GM18526 (cell line): ENCODE measurements around the gene PHYKPL.

Experiments
- POLR2A ChIP-seq: IDR thresholded peaks from 3 replicates; pipeline ENCODE4 v1.6.1; 2011; ENCODE audit not compliant: insufficient read length; ENCODE audit errors: extremely low read depth

The PHYKPL gene

DNA sequence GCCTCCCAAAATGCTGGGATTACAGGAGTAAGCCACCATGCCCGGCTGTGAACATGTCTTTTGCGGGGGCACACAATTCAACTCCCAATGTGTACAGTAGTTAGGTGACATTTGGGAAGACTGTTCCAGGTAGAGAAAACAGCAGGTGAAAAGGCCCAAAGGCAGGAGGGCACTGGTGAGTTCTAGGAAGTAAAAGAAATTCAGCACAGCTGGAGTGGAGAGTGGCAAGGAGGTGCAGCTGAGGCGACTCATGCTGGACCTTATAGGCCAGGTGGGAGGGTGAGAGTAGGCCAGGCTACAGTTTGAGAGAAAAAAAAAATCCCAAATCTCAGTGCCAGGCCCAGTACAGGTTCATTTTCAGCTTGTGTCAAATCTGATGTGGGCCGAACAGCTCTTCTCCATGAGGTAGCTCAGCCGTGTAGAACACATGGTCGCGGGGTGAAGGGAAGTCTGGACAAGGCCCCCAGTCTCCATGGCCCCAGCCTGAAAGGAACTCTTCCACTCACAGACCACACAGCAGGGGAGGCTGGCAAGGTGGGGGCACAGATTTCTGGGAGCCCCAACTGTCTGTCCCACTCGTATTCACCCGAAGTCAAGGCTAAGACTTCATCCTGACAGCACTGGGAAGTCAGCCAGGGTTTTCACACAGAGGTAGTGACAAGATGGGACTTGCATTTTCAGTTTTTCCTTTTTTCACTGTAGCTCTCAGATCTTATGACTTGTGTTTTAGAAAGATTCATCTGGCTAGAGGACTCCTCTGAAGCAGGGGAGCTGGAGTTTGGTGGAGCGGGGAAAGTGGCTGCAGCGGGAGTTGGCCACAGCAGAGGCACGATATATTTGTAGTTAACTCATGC, 32.8 kb downstream of the PHYKPL start:
- TF ChIP-seq POLR2A: no peak

DNA sequence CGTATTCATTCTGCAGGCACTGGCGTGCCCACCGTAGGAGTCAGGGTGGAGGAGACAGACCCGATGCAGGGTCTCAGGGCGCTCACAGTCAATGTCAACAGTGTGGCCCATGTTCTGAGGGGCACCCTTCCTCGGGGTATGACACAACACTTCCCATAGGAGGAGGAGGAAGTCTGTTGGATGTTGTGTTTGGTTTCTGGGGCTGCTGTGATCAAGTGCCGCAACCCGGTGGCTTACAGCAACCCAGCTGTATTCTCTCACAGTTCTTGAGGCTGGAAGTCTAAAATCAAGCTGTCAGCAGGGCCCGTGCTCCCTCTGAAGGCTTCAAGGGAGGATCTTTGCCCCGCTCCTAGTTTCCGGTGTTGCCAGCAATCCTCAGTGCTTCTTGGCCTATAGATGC, 33.9 kb downstream of the PHYKPL start:
- TF ChIP-seq POLR2A: no peak

DNA sequence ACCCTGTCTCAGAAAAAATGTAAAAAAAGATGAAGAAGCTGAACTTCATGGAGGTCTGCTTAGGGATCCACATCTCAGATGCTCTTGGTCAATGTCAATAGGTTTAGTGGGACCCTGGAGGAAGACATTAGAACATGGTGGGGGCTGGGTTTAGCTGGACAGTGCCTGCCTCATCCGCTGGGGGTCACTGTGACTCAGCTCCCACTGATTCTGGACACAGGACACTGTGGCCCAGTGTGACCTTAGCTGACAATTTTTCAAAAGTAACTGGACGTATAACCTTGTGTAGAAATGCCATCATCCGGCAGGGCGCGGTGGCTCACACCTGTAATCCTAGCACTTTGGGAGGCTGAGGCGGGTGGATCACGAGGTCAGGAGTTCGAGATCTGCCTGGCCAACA, 35.6 kb downstream of the PHYKPL start:
- no peak for TF ChIP-seq POLR2A

DNA sequence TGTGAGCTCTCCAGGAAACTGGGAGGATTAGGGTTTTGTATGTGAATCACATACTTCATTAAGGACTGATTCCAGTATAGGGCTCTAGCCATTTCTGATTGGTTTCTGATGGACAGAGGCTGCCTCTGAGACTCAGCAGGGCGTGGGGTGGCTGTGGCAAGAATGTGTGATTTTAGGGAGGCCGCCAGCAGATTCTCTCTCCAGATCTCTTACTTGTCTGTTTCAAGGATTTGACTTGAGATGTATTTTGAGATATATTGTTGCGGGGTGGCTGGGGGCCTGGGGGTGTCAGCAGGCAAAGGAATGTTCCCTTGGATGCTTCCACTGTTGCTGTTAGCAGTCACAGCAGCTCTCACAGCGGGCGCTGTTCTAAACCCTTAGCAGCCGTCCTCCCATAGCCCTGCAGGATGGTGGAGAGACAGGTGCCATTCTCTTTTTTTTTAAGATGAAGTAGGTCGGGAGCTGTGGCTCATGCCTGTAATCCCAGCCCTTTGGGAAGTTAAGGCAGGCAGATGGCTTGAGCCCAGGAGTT, 36.3 kb downstream of the PHYKPL start:
- TF ChIP-seq POLR2A: no peak

DNA sequence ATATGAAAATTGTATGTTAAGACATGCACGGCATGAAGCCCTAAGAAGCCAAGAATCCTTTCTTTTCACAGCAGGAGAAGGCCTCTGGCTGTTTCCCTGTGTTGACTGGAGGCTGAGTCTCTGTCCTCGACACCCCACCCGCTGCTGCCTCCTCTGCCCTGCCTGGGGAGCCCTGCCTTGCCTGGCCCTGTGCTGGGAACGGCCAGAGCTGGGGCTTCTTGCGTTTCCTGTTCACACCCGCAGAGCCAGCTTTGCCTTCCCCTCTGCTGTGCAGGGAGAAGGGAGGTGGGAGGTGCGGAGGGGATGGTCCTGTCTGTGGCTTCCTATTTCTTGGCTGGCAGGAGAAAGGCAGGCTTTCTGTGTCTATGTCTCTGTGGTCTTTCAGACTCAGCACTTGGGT, 38.6 kb downstream of the PHYKPL start:
- no peak for TF ChIP-seq POLR2A

DNA sequence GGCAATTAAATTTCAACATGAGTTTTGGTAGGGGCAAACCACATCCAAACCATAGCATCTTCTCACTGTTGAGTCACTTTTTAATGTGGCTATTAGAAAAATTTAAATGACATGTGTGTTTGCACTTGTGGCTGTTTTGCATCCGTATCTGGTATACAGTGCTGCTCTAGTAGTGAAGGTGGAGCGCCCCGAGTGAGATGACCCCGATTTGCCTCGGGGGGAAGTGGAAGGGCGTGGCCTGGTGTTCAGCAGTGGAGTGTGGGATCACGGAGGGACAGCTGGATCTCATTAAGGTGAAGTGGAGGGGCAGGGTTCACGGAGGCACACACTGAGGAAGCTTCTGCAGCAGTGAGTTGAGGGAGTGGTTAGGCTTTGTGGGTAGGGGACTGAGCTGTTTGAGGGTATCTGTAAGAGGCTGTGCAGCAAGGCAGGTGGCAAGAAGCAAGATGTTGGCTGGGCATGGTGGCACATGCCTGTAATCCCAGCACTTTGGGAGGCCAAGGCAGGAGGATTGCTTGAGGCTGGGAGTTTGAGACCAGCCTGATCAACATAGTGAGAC, 39.3 kb downstream of the PHYKPL start:
- TF ChIP-seq POLR2A: no peak

DNA sequence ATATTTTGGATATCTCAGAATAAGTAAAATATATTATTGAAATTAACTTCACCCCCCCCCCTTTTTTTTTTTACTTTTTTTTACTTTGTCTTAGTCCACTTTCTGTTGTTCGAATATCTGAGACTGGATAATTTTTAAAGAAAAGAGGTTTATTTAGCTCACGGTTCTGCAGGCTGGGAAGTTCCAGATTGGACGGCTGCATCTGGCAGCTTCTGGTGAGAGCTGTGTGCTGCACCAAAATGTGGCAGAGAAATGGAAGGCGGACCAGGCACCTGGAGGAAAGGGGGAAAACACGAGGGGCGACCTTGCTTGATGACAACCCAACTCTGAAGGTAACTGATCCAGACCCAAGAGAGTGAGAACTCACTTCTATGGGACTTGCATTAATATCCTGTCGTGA, 39.8 kb downstream of the PHYKPL start:
- no peak for TF ChIP-seq POLR2A

DNA sequence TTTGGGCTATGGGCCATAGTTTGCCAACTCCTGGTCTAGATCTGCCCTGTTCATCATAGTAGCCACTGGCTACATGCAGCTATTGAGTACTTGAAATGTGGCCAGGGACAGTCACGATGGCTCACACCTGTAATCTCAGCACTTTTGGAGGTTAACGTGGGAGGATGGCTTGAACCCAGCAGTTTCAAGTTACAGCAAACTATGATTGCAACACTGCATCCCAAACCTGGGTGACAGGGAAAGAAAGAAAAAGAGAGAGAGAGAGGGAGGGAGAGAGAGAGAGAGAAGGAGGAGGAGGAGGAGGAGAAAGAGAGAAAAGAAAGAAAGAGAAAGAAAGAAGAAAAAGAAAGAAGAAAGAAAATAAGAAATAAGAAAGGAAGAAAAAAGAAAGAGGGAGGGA, 40.4 kb downstream of the PHYKPL start:
- TF ChIP-seq POLR2A: no peak

DNA sequence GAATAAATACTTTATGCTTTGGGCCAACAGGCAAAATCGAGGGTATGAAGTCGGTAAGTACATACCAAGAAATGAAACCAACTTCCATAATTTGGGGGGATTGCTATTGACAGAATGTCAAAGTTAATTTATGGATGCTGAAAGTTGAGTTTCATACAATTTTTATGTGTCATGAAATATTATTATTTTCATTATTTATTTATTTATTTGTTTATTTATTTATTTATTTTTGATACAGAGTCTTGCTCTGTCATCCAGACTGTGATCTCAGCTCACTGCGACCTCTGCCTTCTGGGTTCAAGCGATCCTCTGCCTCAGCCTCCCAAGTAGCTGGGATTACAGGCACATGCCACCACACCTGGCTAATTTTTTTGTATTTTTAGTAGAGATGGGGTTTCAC, 40.9 kb downstream of the PHYKPL start:
- no peak for TF ChIP-seq POLR2A

DNA sequence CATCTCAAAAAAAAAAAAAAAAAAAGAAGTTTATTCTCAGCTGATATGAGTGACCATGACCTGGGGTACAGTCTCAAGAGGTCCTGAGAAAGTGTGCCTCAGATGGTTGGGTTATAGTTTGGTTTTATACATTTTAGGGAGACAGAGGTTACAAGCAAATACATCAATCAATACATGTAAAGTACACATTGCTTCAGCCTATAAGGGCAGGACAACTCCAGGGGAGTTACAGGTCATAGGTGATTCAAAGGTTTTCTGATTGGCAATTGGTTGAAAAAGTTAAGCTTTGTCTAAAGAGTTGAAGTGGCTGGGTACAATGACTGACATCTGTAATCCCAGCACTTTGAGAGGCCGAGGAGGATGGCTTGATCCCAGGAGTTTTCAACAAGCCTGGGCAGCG, 43.2 kb downstream of the PHYKPL start:
- TF ChIP-seq POLR2A: no peak

DNA sequence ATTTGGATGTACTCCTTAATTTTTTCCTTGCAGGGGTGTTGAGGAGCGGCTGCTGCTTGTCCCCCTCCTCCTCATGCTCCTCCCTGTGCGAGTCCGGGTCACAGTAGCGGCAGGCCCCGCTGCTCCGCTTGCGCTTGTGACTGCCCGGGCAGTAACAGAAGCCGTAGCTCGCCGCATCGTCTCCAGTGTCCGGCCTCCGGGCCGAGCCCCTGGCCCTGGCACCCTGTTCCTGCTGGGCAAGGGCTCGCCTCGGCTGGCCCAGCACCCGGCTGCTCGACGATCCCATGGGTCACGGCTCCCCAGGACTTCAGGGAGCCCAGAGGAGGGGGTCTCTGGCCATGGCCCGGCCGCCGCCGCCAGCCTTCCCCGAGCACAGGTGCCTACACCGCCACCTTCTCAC, 45.6 kb downstream of the PHYKPL start, which contains the start of gene GMCL2:
Gene GMCL2 (minus strand): TSS at position 358 of the 400 bp plus-strand sequence. CDS start 72 bp downstream, at position 286.
- TF ChIP-seq POLR2A: no peak

DNA sequence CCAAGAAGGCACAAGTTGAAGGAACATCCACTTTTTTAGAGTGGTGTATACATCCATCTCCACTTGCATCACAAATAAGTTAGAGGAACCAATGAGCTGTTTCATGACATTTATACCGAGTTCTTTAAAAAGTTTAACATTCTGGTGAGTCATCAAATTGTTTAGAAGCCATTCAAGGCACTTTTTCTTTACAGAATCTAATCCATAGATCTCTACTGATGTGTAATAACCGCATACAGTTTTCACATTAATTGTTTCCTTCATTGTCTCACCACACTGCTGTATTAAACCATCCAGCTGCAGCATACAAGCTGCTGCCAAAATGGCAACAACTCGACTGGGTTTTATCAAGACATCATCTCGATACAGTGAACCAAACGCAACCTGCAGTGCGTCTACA, 46.2 kb downstream of the PHYKPL start:
- TF ChIP-seq POLR2A: no peak

DNA sequence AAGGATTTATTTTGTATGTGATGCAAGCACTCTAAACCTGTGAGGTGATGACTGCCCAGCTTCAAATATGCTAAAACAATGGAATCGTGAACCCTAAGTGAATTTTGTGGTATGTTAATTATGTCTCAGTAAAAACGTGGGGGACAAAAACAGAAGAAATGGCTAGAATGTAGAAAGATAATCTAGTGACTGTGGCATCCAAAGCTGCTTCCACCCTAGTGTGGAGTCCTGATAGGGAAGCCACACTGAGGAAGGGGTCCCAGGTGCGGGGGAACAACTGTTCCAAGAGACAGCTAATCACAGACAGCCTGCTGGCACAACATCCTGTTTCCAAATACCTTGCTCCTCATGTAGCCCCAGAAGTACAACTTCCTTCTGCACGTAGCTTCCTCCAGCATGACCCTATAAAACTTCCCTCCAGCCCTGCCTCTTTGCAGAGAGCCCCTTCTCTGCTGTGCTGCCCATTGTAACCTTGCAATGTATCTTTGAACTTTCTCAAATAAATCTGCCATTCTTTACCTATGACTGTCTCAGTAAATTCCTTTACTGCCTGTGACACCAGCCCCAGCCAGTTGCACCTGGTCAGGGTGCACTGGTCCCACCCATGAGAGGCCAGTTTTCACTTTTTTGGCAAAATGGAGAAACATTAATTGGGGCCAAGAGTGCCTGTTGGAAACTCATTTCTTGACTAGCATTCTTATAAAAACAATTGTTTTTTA, 50.3 kb downstream of the PHYKPL start:
- TF ChIP-seq POLR2A: no peak

DNA sequence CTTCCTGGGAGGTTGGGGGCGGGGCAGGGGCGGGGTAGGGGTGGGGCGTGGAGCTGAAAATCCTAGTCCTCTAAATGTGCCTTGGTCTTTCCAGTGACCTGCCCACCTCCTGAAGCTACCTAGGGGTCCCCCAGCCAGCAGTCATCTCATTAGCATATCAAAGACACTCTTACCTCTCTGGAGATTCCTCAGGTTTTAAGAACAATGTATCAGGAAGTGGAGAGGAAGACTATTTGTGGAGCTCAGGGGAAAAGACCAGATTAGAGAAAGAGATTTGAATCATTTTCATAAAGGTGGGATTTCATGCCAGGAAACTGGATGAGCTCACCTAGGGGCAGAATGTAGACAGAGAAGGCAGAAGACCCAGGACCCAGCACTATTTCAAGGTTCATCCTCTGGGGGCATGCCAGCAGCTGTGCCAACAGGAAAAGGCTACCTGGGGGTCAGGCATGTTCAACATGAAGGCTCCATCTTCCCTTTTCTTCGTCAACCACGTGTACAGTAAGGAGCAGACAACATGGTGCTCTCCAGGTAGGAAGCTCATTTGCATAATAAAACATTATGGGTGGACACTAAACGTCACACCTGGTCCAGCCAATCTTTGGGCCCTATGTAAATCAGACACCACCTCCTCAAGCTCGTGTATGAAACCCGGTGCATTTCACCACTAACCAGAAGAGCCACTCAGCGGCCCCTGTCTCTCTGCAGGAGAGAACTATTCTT, 52.3 kb downstream of the PHYKPL start:
- no peak for TF ChIP-seq POLR2A

DNA sequence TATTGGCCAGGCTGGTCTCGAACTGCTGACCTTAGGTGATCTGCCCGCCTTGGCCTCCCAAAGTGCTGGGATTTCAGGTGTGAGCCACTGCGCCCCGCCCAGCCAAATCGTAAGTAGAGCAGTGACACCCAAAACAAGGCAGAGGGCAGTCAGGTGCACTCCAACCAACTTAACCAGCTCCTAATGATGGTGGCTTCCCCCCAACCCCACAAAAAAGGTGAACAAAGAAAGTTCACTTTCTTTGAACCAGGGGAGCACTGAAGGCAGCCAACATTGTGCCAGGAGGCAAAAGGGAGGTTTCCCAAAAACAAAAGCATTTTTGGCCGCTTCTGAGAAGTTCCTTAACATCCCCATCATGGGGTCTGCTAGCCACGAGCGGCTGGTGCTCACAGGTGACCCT, 55.0 kb downstream of the PHYKPL start:
- no peak for TF ChIP-seq POLR2A
